H1 (cell line): Measurements from ENCODE around the gene INO80.

Experiments
- GTF2F1 ChIP-seq: IDR thresholded peaks from 2 replicates; pipeline ENCODE4 v1.6.1; 2012; ENCODE audit warnings: low read depth, low read length, improper control_type of control experiment, borderline replicate concordance
- KDM5A ChIP-seq: fragments of 200-600 bp; IDR thresholded peaks from 2 replicates; pipeline ENCODE4 v1.7.1; 2012; ENCODE audit warnings: mild to moderate bottlenecking, low read length, inconsistent platforms, mixed read lengths
- TCF12 ChIP-seq: IDR thresholded peaks from 2 replicates; pipeline ENCODE4 v1.6.1; 2011; ENCODE audit warnings: low read depth, mild to moderate bottlenecking, low read length
- TF ChIP-seq, protein P1 (sequence below), 3 experiments: IDR thresholded peaks; 1 replicate in 2 of 3; 2 replicates in 1 of 3; pipeline versions ENCODE4 v1.5.1 to v1.6.1; 2011; ENCODE audit warnings: low read length in 3 of 3, mild to moderate bottlenecking in 3 of 3, inconsistent platforms in 2 of 3, low read depth in 1 of 3, moderate library complexity in 1 of 3; ENCODE audit not compliant: insufficient read depth in 1 of 3; ENCODE audit errors: control extremely low read depth in 1 of 3

DNA sequence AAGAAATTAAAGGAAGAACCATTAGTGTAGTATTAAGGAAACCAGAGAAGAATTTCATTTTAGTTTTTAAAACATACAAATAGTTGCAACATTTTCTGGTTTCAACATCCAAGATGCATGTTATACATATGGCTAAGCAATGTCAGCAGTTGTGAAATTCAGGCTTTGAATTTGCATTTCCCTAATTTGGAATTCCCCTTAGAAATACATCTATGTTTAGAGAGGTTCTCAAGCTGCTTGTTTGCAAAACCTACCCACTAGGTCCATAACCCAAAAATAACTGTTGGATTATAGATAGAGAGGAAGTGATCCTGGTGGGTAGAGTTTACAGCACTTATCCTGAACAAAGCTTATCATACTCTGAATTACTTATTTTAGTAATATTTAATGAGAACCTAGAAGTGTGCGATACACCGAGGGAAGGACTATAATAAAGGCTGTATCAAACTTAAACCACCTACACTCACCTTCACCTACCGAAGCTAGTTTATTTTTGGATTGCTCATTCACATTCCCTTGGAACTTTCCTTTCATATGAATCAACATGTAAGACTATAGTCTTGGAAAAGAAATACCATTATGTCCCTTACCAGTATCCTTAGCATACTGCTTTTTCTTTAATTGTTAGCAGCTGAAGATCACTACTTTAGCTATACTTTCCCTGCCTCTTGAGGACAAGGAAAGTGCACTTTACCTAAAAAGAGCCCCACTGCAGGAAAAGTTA is 102.2 kb downstream of the INO80 start:
- TF ChIP-seq, protein P1, sequence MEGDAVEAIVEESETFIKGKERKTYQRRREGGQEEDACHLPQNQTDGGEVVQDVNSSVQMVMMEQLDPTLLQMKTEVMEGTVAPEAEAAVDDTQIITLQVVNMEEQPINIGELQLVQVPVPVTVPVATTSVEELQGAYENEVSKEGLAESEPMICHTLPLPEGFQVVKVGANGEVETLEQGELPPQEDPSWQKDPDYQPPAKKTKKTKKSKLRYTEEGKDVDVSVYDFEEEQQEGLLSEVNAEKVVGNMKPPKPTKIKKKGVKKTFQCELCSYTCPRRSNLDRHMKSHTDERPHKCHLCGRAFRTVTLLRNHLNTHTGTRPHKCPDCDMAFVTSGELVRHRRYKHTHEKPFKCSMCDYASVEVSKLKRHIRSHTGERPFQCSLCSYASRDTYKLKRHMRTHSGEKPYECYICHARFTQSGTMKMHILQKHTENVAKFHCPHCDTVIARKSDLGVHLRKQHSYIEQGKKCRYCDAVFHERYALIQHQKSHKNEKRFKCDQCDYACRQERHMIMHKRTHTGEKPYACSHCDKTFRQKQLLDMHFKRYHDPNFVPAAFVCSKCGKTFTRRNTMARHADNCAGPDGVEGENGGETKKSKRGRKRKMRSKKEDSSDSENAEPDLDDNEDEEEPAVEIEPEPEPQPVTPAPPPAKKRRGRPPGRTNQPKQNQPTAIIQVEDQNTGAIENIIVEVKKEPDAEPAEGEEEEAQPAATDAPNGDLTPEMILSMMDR (IDR thresholded peaks at IDR 0.05; ENCODE audit: control extremely low read depth in 1 of 3, insufficient read depth in 1 of 3, low read depth in 1 of 3, low read length in 3 of 3), result no peak
- TF ChIP-seq TCF12, result no peak
- TF ChIP-seq KDM5A, result no peak
- no peak for TF ChIP-seq GTF2F1
